Suprapubic skin (tissue), 3 donors: Measurements from ENCODE around the gene RABGGTA.

Source experiments
- POLR2A ChIP-seq, 2 donors: fragments of 450-650 bp; IDR thresholded peaks; one replicate each; pipeline ENCODE4 v1.6.1; 2017; ENCODE audit warnings: antibody characterized with exemption in 2 of 2, mild to moderate bottlenecking in 2 of 2, moderate library complexity in 2 of 2
- TF ChIP-seq, protein P1 (sequence below), 2 donors: fragments of 200-600 bp in 1 of 2; fragments of 450-650 bp in 1 of 2; sonication (generic) in 1 of 2; IDR thresholded peaks; one replicate each; pipeline ENCODE4 v1.5.1; 2016 to 2019; ENCODE audit warnings: antibody characterized with exemption in 2 of 2, mild to moderate bottlenecking in 1 of 2, moderate library complexity in 1 of 2

DNA sequence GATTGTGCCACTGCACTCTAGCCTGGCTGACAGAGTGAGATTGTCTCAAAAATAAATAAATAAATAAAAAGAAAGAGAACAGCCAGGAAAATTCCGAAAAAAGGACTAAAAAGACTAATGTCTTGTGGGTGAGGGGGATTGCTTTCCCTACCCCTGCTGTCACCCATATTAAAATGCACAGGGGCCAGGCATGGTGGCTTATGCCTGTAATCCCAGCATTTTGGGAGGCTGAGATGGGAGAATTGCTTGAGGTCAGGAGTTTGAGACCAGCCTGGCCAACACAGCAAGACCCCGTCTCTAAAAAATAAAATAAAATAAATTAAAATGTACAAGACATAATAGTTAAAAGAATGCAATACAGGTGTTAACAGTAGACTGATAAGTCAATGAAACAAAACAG lies 22.1 kb upstream of the RABGGTA start:
- TF ChIP-seq, protein P1, sequence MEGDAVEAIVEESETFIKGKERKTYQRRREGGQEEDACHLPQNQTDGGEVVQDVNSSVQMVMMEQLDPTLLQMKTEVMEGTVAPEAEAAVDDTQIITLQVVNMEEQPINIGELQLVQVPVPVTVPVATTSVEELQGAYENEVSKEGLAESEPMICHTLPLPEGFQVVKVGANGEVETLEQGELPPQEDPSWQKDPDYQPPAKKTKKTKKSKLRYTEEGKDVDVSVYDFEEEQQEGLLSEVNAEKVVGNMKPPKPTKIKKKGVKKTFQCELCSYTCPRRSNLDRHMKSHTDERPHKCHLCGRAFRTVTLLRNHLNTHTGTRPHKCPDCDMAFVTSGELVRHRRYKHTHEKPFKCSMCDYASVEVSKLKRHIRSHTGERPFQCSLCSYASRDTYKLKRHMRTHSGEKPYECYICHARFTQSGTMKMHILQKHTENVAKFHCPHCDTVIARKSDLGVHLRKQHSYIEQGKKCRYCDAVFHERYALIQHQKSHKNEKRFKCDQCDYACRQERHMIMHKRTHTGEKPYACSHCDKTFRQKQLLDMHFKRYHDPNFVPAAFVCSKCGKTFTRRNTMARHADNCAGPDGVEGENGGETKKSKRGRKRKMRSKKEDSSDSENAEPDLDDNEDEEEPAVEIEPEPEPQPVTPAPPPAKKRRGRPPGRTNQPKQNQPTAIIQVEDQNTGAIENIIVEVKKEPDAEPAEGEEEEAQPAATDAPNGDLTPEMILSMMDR (IDR thresholded peaks at IDR 0.05), result no peak
- no peak for TF ChIP-seq POLR2A (IDR thresholded peaks at IDR 0.05)
